ENCODE data around the gene ABTB2. TPM values are rescaled to one million over a fixed set of nuclear protein-coding genes. Genes with fewer than 3 reads are reported as not detected.

Gene ABTB2
- total RNA-seq, 1 experiment from 2014 or later, result 3.6 TPM

DNA sequence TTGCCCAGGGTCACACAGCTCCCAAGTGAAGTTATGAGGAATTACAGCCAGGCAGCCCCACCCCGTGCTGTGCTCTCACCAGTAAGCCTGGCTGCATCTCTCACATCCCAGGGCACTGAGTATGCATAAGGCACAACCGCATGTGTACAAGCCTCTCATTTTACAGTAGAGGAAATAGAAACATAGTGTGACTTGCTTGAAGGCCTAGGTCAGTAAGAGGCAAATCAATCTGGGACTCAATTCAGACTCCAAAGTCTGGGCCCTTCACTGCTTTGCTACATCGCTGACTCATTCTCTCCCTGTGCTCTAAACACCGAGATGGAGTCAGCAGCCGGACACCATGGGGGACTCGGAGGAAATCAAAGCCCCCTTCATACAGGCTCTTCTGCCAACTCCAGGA lies 7.9 kb downstream of the ABTB2 start:
- ChIA-PET CTCF (no interaction called here), POLR2A (no interaction called here)
- Histone ChIP-seq H3K36me3 (ENCODE audit: control insufficient read depth, insufficient read depth, low read length) (no peaks in the 10 kb centered on the region), H3K9me3 (no peaks in the 10 kb centered on the region), H3K4me3 (ENCODE audit: low read depth, low read length) (no peak overlapping the region), H3K4me1 (peaks cover 9% of the 10 kb centered on the region), H3K27me3 (replicated peaks; ENCODE audit: control insufficient read depth, insufficient read depth, low read length) (no peaks in the 10 kb centered on the region)
- H3K4me1 Mint-ChIP-seq (ENCODE audit: low read depth, unreplicated experiment), result peaks cover 15% of the 10 kb centered on the region
- H3K4me3 Mint-ChIP-seq (ENCODE audit: unreplicated experiment), result no peak overlapping the region
- H3K27ac Mint-ChIP-seq (ENCODE audit: unreplicated experiment), result no peak overlapping the region
- DNase-seq, result no peak
- H3K27me3 Mint-ChIP-seq (ENCODE audit: insufficient read depth, unreplicated experiment), result peaks cover 2% of the 10 kb centered on the region
- no peaks in the 10 kb centered on the region for H3K9me3 Mint-ChIP-seq (ENCODE audit: unreplicated experiment)
- TF ChIP-seq, protein P1, sequence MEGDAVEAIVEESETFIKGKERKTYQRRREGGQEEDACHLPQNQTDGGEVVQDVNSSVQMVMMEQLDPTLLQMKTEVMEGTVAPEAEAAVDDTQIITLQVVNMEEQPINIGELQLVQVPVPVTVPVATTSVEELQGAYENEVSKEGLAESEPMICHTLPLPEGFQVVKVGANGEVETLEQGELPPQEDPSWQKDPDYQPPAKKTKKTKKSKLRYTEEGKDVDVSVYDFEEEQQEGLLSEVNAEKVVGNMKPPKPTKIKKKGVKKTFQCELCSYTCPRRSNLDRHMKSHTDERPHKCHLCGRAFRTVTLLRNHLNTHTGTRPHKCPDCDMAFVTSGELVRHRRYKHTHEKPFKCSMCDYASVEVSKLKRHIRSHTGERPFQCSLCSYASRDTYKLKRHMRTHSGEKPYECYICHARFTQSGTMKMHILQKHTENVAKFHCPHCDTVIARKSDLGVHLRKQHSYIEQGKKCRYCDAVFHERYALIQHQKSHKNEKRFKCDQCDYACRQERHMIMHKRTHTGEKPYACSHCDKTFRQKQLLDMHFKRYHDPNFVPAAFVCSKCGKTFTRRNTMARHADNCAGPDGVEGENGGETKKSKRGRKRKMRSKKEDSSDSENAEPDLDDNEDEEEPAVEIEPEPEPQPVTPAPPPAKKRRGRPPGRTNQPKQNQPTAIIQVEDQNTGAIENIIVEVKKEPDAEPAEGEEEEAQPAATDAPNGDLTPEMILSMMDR (IDR thresholded peaks at IDR 0.05; ENCODE audit: insufficient read depth in 1 of 2, low read depth in 1 of 2, low read length in 1 of 2, severe bottlenecking in 1 of 2, unreplicated experiment in 1 of 2), result no peak
- intact Hi-C loops (cut with micrococcal nuclease; ENCODE audit: unreplicated experiment), result no loop called here
- BruUV-seq (replicated peaks), result no TSS peak
- no peaks in the 10 kb centered on the region for H3K36me3 Mint-ChIP-seq (ENCODE audit: insufficient read depth, unreplicated experiment)

DNA sequence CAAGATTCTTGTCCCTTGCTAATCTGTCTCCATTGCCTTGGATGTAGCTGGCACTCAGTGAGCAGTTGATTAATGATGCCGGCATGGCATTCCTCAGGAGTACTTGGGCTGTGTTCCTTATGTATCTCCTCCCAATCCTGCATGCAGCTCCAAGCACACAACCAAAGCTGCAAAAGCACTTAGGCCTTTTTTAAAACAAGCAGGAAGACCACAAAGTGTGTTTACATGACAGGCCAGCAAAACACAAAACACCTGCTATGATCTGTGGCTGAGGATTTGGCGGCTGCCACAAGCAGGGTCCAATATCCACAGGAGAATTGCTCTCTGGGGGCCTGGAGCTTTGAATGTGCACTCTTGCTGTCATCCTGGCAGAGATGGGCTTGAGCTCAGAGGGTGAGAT lies 8.9 kb downstream of the ABTB2 start:
- H3K4me1 Mint-ChIP-seq (ENCODE audit: low read depth, unreplicated experiment), result peaks cover 16% of the 10 kb centered on the region
- POLR2A ChIA-PET, result no interaction called here

DNA sequence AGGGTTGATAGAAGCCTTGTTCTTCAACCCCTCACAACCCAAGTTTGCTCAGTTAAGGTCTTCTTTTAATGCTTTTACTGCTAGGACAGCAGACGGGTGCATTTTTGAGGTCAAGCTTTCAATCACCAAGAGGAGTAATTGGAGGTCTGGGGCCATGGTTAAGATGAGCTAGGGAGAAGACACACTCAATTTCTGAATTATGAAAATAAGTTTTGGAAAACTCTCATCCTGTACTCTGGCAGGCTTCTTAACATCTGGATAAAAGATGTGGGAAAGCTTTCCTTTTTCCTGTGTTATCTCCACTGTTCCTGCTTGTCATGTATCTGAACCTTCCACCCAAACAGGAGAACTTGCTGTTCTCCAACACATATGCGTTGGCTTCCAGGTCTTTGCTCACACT lies 9.7 kb downstream of the ABTB2 start:
- DNase-seq, result no peak
- Mint-ChIP-seq H3K27ac (ENCODE audit: unreplicated experiment) (no peak overlapping the region), H3K36me3 (ENCODE audit: insufficient read depth, unreplicated experiment) (no peaks in the 10 kb centered on the region), H3K9me3 (ENCODE audit: unreplicated experiment) (no peaks in the 10 kb centered on the region), H3K4me1 (ENCODE audit: low read depth, unreplicated experiment) (peaks cover 16% of the 10 kb centered on the region), H3K4me3 (ENCODE audit: unreplicated experiment) (no peak overlapping the region), H3K27me3 (ENCODE audit: insufficient read depth, unreplicated experiment) (no peaks in the 10 kb centered on the region)
- H3K27me3 ChIP-seq (replicated peaks; ENCODE audit: control insufficient read depth, insufficient read depth, low read length), result no peaks in the 10 kb centered on the region
- peaks cover 9% of the 10 kb centered on the region for H3K4me1 ChIP-seq
- H3K4me3 ChIP-seq (ENCODE audit: low read depth, low read length), result no peak overlapping the region
- no TSS peak for BruUV-seq (replicated peaks)
- ChIA-PET CTCF (no interaction called here), POLR2A (no interaction called here)
- intact Hi-C loops (cut with micrococcal nuclease; ENCODE audit: unreplicated experiment), result no loop called here
- H3K9me3 ChIP-seq, result no peaks in the 10 kb centered on the region
- TF ChIP-seq, protein P1 (IDR thresholded peaks at IDR 0.05; ENCODE audit: insufficient read depth in 1 of 2, low read depth in 1 of 2, low read length in 1 of 2, severe bottlenecking in 1 of 2, unreplicated experiment in 1 of 2), result no peak
- H3K36me3 ChIP-seq (ENCODE audit: control insufficient read depth, insufficient read depth, low read length), result no peaks in the 10 kb centered on the region

More for the DNA sequence above, 8.9 kb downstream of the ABTB2 start:
- BruUV-seq (replicated peaks), result no TSS peak
- no peak for DNase-seq
- CTCF ChIA-PET, result no interaction called here
- no peak overlapping the region for H3K27ac Mint-ChIP-seq (ENCODE audit: unreplicated experiment)
- H3K9me3 ChIP-seq, result no peaks in the 10 kb centered on the region
- H3K27me3 ChIP-seq (replicated peaks; ENCODE audit: control insufficient read depth, insufficient read depth, low read length), result no peaks in the 10 kb centered on the region
- H3K36me3 Mint-ChIP-seq (ENCODE audit: insufficient read depth, unreplicated experiment), result no peaks in the 10 kb centered on the region
- TF ChIP-seq, protein P1 (IDR thresholded peaks at IDR 0.05; ENCODE audit: insufficient read depth in 1 of 2, low read depth in 1 of 2, low read length in 1 of 2, severe bottlenecking in 1 of 2, unreplicated experiment in 1 of 2), result no peak
- H3K4me1 ChIP-seq, result peaks cover 9% of the 10 kb centered on the region
- H3K4me3 ChIP-seq (ENCODE audit: low read depth, low read length), result no peak overlapping the region
- H3K27me3 Mint-ChIP-seq (ENCODE audit: insufficient read depth, unreplicated experiment), result no peaks in the 10 kb centered on the region
- no peaks in the 10 kb centered on the region for H3K36me3 ChIP-seq (ENCODE audit: control insufficient read depth, insufficient read depth, low read length)
- no peak overlapping the region for H3K4me3 Mint-ChIP-seq (ENCODE audit: unreplicated experiment)
- intact Hi-C loops (cut with micrococcal nuclease; ENCODE audit: unreplicated experiment), result no loop called here
- no peaks in the 10 kb centered on the region for H3K9me3 Mint-ChIP-seq (ENCODE audit: unreplicated experiment)

Measured in Caco-2 (cell line).